Adrenal gland (tissue), 12 donors: ENCODE data around the gene PANX2. TPM values are rescaled to one million over a fixed set of nuclear protein-coding genes. Genes with fewer than 3 reads are reported as not detected.

Experiments used
- DNase-seq, 7 donors: peaks; one replicate each; pipeline ENCODE4 v3.0.0-alpha.2; 2019 to 2020
- H3K27ac ChIP-seq, 5 donors: fragments of 200-600 bp; sonication (generic) in 4 of 5; 1 replicate in 3 of 5; 2 replicates in 2 of 5; pipeline versions ENCODE4 v1.5.1 to v1.8.0; 2016 to 2020; ENCODE audit warnings: mild to moderate bottlenecking in 1 of 5
- H3K27me3 ChIP-seq: fragments of 200-600 bp; 2 replicates; pipeline ENCODE4 v1.8.0; 2021
- H3K36me3 ChIP-seq, 2 donors: fragments of 200-600 bp; replicated peaks in 1 of 2; 1 replicate in 1 of 2; 2 replicates in 1 of 2; pipeline versions ENCODE4 v1.5.1 to v1.8.0; 2018 to 2022
- H3K4me1 ChIP-seq, 2 donors: fragments of 200-600 bp; replicated peaks in 1 of 2; 1 replicate in 1 of 2; 2 replicates in 1 of 2; pipeline versions ENCODE4 v1.5.1 to v1.8.0; 2018 to 2021
- H3K4me3 ChIP-seq, 4 donors: fragments of 200-600 bp; sonication (generic) in 3 of 4; one replicate each; pipeline ENCODE4 v1.5.1; 2016 to 2018
- H3K9me3 ChIP-seq, 3 donors: fragments of 200-600 bp; sonication (generic) in 1 of 3; replicated peaks in 1 of 3; 1 replicate in 2 of 3; 2 replicates in 1 of 3; pipeline versions ENCODE4 v1.5.1 to v1.8.0; 2016 to 2021
- POLR2A ChIP-seq, 2 donors: fragments of 450-650 bp; IDR thresholded peaks; one replicate each; pipeline ENCODE4 v1.6.1; 2017; ENCODE audit warnings: antibody characterized with exemption in 2 of 2, mild to moderate bottlenecking in 2 of 2, moderate library complexity in 1 of 2
- WGBS, 4 donors: extraction: QIAGEN DNeasy Blood & Tissue Kit in 2 of 4; methylation state at CpG; one replicate each; pipeline versions ENCODE4 v1.1.5 to v1.1.7; 2013 to 2017; 5-methylcytosine and 5-hydroxymethylcytosine counted together
- intact Hi-C, 2 donors: fragments of 100-400 bp; cut with DNase I; formaldehyde crosslinking; loops; one replicate each; pipeline versions ENCODE4 v1.14.1 to v1.15.0; 2022 to 2023
- polyA plus RNA-seq, 3 donors: library from polyadenylated mRNA; stranded (reverse); fragments of 200-250 nt in 2 of 3; fragments of 350-450 nt in 1 of 3; fragmentation: Illumina TruSeq in 1 of 3; extraction: RNeasy Lipid Tissue Mini Kit (QIAGEN cat#74804) in 1 of 3; gene quantifications; one replicate each; pipeline ENCODE4 v1.2.3, GENCODE V29; 2013 to 2014
- total RNA-seq, 9 donors: library from RNA; depleted of rRNA in 4 of 9; stranded (reverse); fragments of >200 nt in 4 of 9; fragments of 120-200 nt in 1 of 9; fragmentation: NEBNext Ultra II Directional in 1 of 9; extraction: Animal tissue kit (Norgen Biotek cat#: 25700) in 1 of 9; gene quantifications; one replicate each; pipeline versions ENCODE4 v1.1.0 to v1.2.4, GENCODE V29; 2013 to 2023
- TF ChIP-seq, protein P1 (sequence below), 6 experiments: fragments of 450-650 bp in 4 of 6; fragments of 200-600 bp in 2 of 6; sonication (generic) in 1 of 6; IDR thresholded peaks; 1 replicate in 5 of 6; 2 replicates in 1 of 6; pipeline versions ENCODE4 v1.5.1 to v1.8.0; 2016 to 2021; ENCODE audit warnings: antibody characterized with exemption in 6 of 6, mild to moderate bottlenecking in 2 of 6, moderate library complexity in 1 of 6
- donor health status: healthy with polysubstance abuse.
- donor health status: Bipolar disorder and iron deficiency.
- donor health status: DM: yes; HTN: yes; CAD: no.
- donor health status: DM: no; HTN: no; CAD: no.
- donor health status: DM: no; HTN: no; CAD: no.
- donor health status: DM: yes; HTN: yes; CAD: no.

The PANX2 gene
- total and polyA plus RNA-seq, 12 donors: 0.22 to 4.1 (median 0.70) TPM

- 89 to 94% (median 94%) methylated on average over 16 to 61 of the region's 61 CpGs for WGBS, 4 donors
- Histone ChIP-seq H3K4me1 (peaks cover 22 to 23% of the 10 kb centered on the region in 2 donors), H3K27ac (no peak overlapping the region), H3K4me3 (no peak overlapping the region), H3K27me3 (no peaks in the 10 kb centered on the region), H3K36me3 (peaks cover 0 to 21% of the 10 kb centered on the region in 2 donors), H3K9me3 (no peaks in the 10 kb centered on the region)
- intact Hi-C loops: no loop called here
- TF ChIP-seq, protein P1, sequence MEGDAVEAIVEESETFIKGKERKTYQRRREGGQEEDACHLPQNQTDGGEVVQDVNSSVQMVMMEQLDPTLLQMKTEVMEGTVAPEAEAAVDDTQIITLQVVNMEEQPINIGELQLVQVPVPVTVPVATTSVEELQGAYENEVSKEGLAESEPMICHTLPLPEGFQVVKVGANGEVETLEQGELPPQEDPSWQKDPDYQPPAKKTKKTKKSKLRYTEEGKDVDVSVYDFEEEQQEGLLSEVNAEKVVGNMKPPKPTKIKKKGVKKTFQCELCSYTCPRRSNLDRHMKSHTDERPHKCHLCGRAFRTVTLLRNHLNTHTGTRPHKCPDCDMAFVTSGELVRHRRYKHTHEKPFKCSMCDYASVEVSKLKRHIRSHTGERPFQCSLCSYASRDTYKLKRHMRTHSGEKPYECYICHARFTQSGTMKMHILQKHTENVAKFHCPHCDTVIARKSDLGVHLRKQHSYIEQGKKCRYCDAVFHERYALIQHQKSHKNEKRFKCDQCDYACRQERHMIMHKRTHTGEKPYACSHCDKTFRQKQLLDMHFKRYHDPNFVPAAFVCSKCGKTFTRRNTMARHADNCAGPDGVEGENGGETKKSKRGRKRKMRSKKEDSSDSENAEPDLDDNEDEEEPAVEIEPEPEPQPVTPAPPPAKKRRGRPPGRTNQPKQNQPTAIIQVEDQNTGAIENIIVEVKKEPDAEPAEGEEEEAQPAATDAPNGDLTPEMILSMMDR (IDR thresholded peaks at IDR 0.05): no peak
- no peak for TF ChIP-seq POLR2A (IDR thresholded peaks at IDR 0.05)
- peak in 1 of 7 donors; percentile 35 for DNase-seq
These were observed 27.5 kb downstream of the PANX2 start for GRCh38 chr22:50197856-50198623.

DNA sequence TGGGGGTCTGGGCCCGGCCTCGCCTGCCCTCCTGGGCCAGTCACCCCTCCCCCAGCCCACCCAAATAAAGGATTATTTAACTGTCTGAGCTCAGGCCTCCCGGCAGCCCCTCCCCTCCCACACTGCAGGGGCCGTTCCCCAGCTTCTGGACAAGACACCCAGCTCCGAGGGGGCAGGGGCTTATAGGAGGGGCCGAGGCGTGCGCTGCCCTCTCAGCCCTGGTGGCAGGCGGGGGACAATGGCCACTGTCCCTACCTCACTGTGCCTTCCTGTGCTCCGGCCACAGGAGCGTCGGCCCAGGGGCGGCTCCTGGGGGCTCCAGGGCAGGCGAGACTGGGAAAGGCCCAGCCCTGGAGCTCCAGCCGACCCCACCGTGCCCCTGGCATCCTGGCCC is 28.1 kb downstream of the PANX2 start:
- TF ChIP-seq, protein P1 (IDR thresholded peaks at IDR 0.05): no peak
- no peak for TF ChIP-seq POLR2A (IDR thresholded peaks at IDR 0.05)
- H3K36me3 ChIP-seq: peaks cover 0 to 20% of the 10 kb centered on the region in 2 donors
- H3K4me1 ChIP-seq: peaks cover 22 to 23% of the 10 kb centered on the region in 2 donors
- DNase-seq: no peak
- no peaks in the 10 kb centered on the region for H3K27me3 ChIP-seq
- no peak overlapping the region for H3K27ac ChIP-seq
- 80 to 91% (median 88%) methylated on average over 1 to 16 of the region's 16 CpGs for WGBS, 4 donors
- intact Hi-C loops: no loop called here
- H3K4me3 ChIP-seq: no peak overlapping the region
- no peaks in the 10 kb centered on the region for H3K9me3 ChIP-seq

DNA sequence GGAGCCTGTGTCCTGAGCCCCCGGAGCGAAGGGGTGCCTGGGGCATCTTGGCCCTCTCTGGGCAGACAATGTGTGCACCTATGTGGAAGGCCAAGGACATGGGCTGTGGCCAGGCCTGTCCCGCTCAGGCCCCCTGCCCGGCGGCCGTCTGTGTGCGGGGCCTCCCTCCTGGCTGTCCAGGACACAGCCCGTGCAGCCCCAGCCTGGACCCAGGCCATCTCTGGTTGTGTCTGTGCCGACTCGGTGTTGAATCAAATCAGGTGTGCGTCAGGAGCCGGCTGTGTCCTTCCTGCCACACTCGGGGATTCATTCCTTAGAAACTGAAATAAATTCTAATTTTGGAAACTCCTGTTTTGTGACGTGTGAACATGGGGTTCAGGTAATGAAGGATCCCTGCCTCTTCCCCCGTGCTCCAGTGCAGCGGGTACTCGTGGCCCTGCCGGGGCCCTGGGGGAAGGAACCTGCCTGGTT is 28.8 kb downstream of the PANX2 start:
- peak overlapping the region in 2 of 5 donors; percentile 52 to 95 for H3K27ac ChIP-seq
- no peaks in the 10 kb centered on the region for H3K27me3 ChIP-seq
- H3K36me3 ChIP-seq: peaks cover 0 to 13% of the 10 kb centered on the region in 2 donors
- 66 to 84% (median 78%) methylated on average over 8 to 18 of the region's 18 CpGs for WGBS, 4 donors
- peak in 2 of 7 donors; percentile 42 to 80 for DNase-seq
- intact Hi-C loops: no loop called here
- no peaks in the 10 kb centered on the region for H3K9me3 ChIP-seq
- H3K4me1 ChIP-seq: peaks cover 22 to 23% of the 10 kb centered on the region in 2 donors
- no peak overlapping the region for H3K4me3 ChIP-seq
- TF ChIP-seq POLR2A (IDR thresholded peaks at IDR 0.05): no peak
- TF ChIP-seq, protein P1 (IDR thresholded peaks at IDR 0.05): no peak

DNA sequence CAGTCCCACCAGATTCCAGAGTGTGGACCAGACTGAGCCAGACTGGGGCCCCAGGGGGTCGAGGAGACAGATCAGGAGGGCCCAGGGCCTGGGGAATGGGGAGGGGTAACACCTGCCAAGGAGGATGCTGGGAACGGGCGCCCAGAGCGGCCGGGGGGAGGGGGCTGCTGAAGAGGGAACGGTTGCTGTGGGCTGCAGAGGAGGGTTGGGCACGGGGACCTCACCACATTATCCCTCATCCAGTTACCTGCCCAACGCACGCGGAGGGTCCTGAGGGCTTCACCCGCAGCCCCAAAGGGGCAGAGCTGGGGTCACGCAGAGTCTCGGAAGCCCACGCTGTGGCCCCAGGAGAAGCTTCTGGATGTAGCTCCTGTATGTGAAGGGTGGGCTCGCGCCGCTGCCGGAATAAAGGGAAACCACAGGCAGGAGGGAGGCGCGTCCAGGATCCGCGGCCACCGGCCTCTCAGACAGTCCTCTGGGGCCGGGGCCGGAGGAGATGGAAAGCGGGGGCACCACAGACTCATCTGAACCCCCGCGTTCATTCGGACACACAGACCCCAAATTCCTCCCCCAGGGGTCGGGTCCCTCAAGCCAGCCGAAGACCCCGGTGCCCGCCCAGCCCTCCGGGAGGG is 29.4 kb downstream of the PANX2 start:
- no peaks in the 10 kb centered on the region for H3K9me3 ChIP-seq
- WGBS, 4 donors: 9 to 25% (median 13%) methylated on average over 11 to 34 of the region's 34 CpGs
- DNase-seq: peak in 4 of 7 donors; percentile 38 to 50 (median 40)
- H3K36me3 ChIP-seq: peaks cover 0 to 7% of the 10 kb centered on the region in 2 donors
- TF ChIP-seq, protein P1 (IDR thresholded peaks at IDR 0.05): no peak
- no peak for TF ChIP-seq POLR2A (IDR thresholded peaks at IDR 0.05)
- H3K4me3 ChIP-seq: peak overlapping the region in 2 of 4 donors; percentile 59 to 71
- H3K4me1 ChIP-seq: peaks cover 22 to 23% of the 10 kb centered on the region in 2 donors
- H3K27ac ChIP-seq: peak overlapping the region in 3 of 5 donors; percentile 27 to 95 (median 73)
- intact Hi-C loops: no loop called here
- H3K27me3 ChIP-seq: no peaks in the 10 kb centered on the region
